Measurements from ENCODE around the gene NFKBIE. TPM values are rescaled to one million over a fixed set of nuclear protein-coding genes. Genes with fewer than 3 reads are reported as not detected.

The NFKBIE gene
- total and polyA plus RNA-seq, 8 donors = 0.89 to 23.5 (median 10.3) TPM; not detected in 2

- Histone ChIP-seq H3K36me3 (peaks cover 36 to 57% (median 52%) of the 10 kb centered on the region in 4 donors), H3K9me3 (no peaks in the 10 kb centered on the region), H3K27ac (peak overlapping the region in 2 of 5 donors; percentile 31 to 68), H3K4me3 (no peak overlapping the region), H3K27me3 (no peaks in the 10 kb centered on the region), H3K4me1 (peaks cover 44 to 100% (median 77%) of the 10 kb centered on the region in 4 donors)
- intact Hi-C loops (cut with DNase I; ENCODE audit: low total_unique reads) = loop anchor here (10.0 kb wide), 1 partner anchor 55 kb away; no protein-coding TSS in a partner anchor
- 77 to 96% (median 96%) methylated on average over 7 to 10 of the region's 10 CpGs for WGBS, 5 donors
- no peak for DNase-seq
- no peak for TF ChIP-seq EP300 (IDR thresholded peaks at IDR 0.05)
- TF ChIP-seq POLR2A (IDR thresholded peaks at IDR 0.05) = no peak
- TF ChIP-seq CTCF (IDR thresholded peaks at IDR 0.05) = no peak
These were observed 35.2 kb downstream of the NFKBIE start for GRCh38 chr6:44230034-44230675.

GRCh38 chr6:44229376-44230033, 35.8 kb downstream of the NFKBIE start:
- Histone ChIP-seq H3K9me3 (no peaks in the 10 kb centered on the region), H3K4me1 (peaks cover 44 to 100% (median 78%) of the 10 kb centered on the region in 4 donors), H3K27ac (peak overlapping the region in 2 of 5 donors; percentile 11 to 68), H3K27me3 (no peaks in the 10 kb centered on the region), H3K36me3 (peaks cover 36 to 57% (median 52%) of the 10 kb centered on the region in 4 donors), H3K4me3 (no peak overlapping the region)
- DNase-seq = no peak
- WGBS, 5 donors = 83 to 92% (median 88%) methylated on average over 11 of the region's 11 CpGs
- intact Hi-C loops (cut with DNase I; ENCODE audit: low total_unique reads) = loop anchor here (10.0 kb wide), 1 partner anchor 55 kb away; no protein-coding TSS in a partner anchor
- TF ChIP-seq POLR2AphosphoS5 (IDR thresholded peaks at IDR 0.05) (no peak), POLR2A (IDR thresholded peaks at IDR 0.05) (no peak)

DNA sequence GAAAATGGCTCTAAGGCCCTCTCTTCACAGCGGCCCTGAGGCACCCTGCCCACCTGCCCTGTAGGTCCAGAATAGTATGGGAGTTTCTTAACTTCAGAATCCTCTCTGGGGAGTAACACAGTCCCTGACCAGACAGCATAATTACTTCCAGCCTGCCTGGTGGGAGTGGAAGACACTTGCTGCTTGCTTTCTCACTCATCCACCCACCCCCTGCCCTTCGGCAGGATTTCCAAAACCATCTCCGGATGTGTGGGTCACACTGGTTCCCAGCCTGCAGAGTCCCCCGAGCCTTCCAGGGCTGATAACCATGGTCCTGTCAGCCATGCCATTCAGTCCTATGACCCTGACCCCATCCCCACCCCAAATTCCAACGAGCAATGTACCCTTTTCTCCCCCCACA, 36.5 kb downstream of the NFKBIE start:
- Histone ChIP-seq H3K27ac (peak overlapping the region in 3 of 5 donors; percentile 1 to 95 (median 64)), H3K27me3 (no peaks in the 10 kb centered on the region), H3K4me1 (peaks cover 44 to 100% (median 78%) of the 10 kb centered on the region in 4 donors), H3K36me3 (peaks cover 36 to 57% (median 52%) of the 10 kb centered on the region in 4 donors), H3K4me3 (no peak overlapping the region), H3K9me3 (no peaks in the 10 kb centered on the region)
- WGBS, 5 donors = 72 to 82% (median 80%) methylated on average over 5 of the region's 5 CpGs
- no peak for DNase-seq
- no peak for TF ChIP-seq POLR2A (IDR thresholded peaks at IDR 0.05)
- TF ChIP-seq CTCF (IDR thresholded peaks at IDR 0.05) = no peak
- no peak for TF ChIP-seq POLR2AphosphoS5 (IDR thresholded peaks at IDR 0.05)
- TF ChIP-seq EP300 (IDR thresholded peaks at IDR 0.05) = no peak
- intact Hi-C loops (cut with DNase I; ENCODE audit: low total_unique reads) = no loop called here

GRCh38 chr6:44228433-44228832, 36.9 kb downstream of the NFKBIE start:
- WGBS, 5 donors = 72 to 94% (median 91%) methylated on average over 4 to 7 of the region's 7 CpGs
- Histone ChIP-seq H3K4me3 (no peak overlapping the region), H3K36me3 (peaks cover 36 to 54% (median 51%) of the 10 kb centered on the region in 4 donors), H3K27me3 (no peaks in the 10 kb centered on the region), H3K4me1 (peaks cover 41 to 100% (median 76%) of the 10 kb centered on the region in 4 donors), H3K9me3 (no peaks in the 10 kb centered on the region), H3K27ac (peak overlapping the region in 3 of 5 donors; percentile 1 to 95 (median 64))
- TF ChIP-seq POLR2A (IDR thresholded peaks at IDR 0.05) (no peak), EP300 (IDR thresholded peaks at IDR 0.05) (no peak)
- no peak for DNase-seq
- intact Hi-C loops (cut with DNase I; ENCODE audit: low total_unique reads) = no loop called here

- no peaks in the 10 kb centered on the region for H3K27me3 ChIP-seq
- peaks cover 33 to 50% (median 47%) of the 10 kb centered on the region in 4 donors for H3K36me3 ChIP-seq
- H3K27ac ChIP-seq = peak overlapping the region in 3 of 5 donors; percentile 58 to 95 (median 64)
- H3K4me3 ChIP-seq = no peak overlapping the region
- TF ChIP-seq EP300 (IDR thresholded peaks at IDR 0.05) (no peak), CTCF (IDR thresholded peaks at IDR 0.05) (no peak), POLR2AphosphoS5 (IDR thresholded peaks at IDR 0.05) (no peak), POLR2A (IDR thresholded peaks at IDR 0.05) (no peak)
- no peak for DNase-seq
- intact Hi-C loops (cut with DNase I; ENCODE audit: low total_unique reads) = no loop called here
- H3K9me3 ChIP-seq = no peaks in the 10 kb centered on the region
- H3K4me1 ChIP-seq = peaks cover 38 to 99% (median 74%) of the 10 kb centered on the region in 4 donors
- WGBS, 5 donors = 80 to 96% (median 84%) methylated on average over 6 of the region's 6 CpGs
These were observed 37.3 kb downstream of the NFKBIE start for GRCh38 chr6:44228031-44228430.
